Fibroblast of villous mesenchyme (primary cell): ENCODE measurements around the gene EVA1A. TPM values are rescaled to one million over a fixed set of nuclear protein-coding genes. Genes with fewer than 3 reads are reported as not detected.

Experiments used
- DNase-seq: peaks from one replicate; pipeline ENCODE4 v3.0.0-alpha.2; 2010; ENCODE audit warnings: low read depth
- H3K4me3 ChIP-seq: 2 replicates; pipeline ENCODE4 v1.5.1; 2011; ENCODE audit warnings: low read depth, mild to moderate bottlenecking, low read length
- CTCF ChIP-seq: IDR thresholded peaks from 2 replicates; pipeline ENCODE4 v1.5.1; 2012; ENCODE audit warnings: low read depth, mild to moderate bottlenecking, low read length; ENCODE audit not compliant: insufficient read depth
- total RNA-seq: library from RNA; depleted of rRNA; stranded (reverse); fragments of >200 nt; gene quantifications from 2 replicates; pipeline ENCODE4 v1.2.3, GENCODE V29; 2012

The EVA1A gene
- total RNA-seq, 1 donor, result 44.9 TPM

GRCh38 chr2:75500633-75501032, 60.1 kb downstream of the EVA1A start:
- DNase-seq, result no peak
- TF ChIP-seq CTCF, result no peak

GRCh38 chr2:75499534-75499933, 61.2 kb downstream of the EVA1A start:
- DNase-seq, result no peak
- no peak for TF ChIP-seq CTCF
- H3K4me3 ChIP-seq, result no peak overlapping the region

More at GRCh38 chr2:75500633-75501032, 60.1 kb downstream of the EVA1A start:
- H3K4me3 ChIP-seq, result no peak overlapping the region

- TF ChIP-seq CTCF, result no peak
- H3K4me3 ChIP-seq, result no peak overlapping the region
- DNase-seq, result no peak
Observed at GRCh38 chr2:75498907-75499306, 61.8 kb downstream of the EVA1A start.

- no peak for TF ChIP-seq CTCF
- DNase-seq, result no peak
Observed at GRCh38 chr2:75497256-75497655, 63.5 kb downstream of the EVA1A start.

GRCh38 chr2:75495862-75496261, 64.9 kb downstream of the EVA1A start:
- TF ChIP-seq CTCF, result no peak
- no peak for DNase-seq
- H3K4me3 ChIP-seq, result no peak overlapping the region

More at GRCh38 chr2:75497256-75497655, 63.5 kb downstream of the EVA1A start:
- H3K4me3 ChIP-seq, result no peak overlapping the region

- no peak overlapping the region for H3K4me3 ChIP-seq
- DNase-seq, result no peak
- no peak for TF ChIP-seq CTCF
Observed at GRCh38 chr2:75494137-75494769, 66.5 kb downstream of the EVA1A start.

- TF ChIP-seq CTCF, result no peak
- H3K4me3 ChIP-seq, result no peak overlapping the region
- no peak for DNase-seq
Observed at GRCh38 chr2:75493230-75493629, 67.5 kb downstream of the EVA1A start.
